NT2/D1 (cell line): ENCODE results near the gene MATCAP1.

Source experiments
- SUZ12 ChIP-seq: IDR thresholded peaks from 2 replicates; pipeline ENCODE4 v1.6.1; 2011; ENCODE audit not compliant: insufficient read length, insufficient read depth; ENCODE audit errors: extremely low read depth
- YY1 ChIP-seq: IDR thresholded peaks from 2 replicates; pipeline ENCODE4 v1.6.1; 2011; ENCODE audit not compliant: insufficient read length, insufficient read depth
- ZNF274 ChIP-seq: IDR thresholded peaks from 2 replicates; pipeline ENCODE4 v1.6.1; 2011; ENCODE audit warnings: mild to moderate bottlenecking, low read depth, low read length

GRCh38 chr16:67229906-67230808 lies 46.4 kb upstream of the MATCAP1 start:
- TF ChIP-seq YY1 (no peak), ZNF274 (no peak), SUZ12 (no peak)
